ENCODE measurements around the gene FBXO42. TPM values are rescaled to one million over a fixed set of nuclear protein-coding genes. Genes with fewer than 3 reads are reported as not detected.

FBXO42 gene
- polyA plus RNA-seq, 3 donors: 11.6 to 18.4 (median 16.9) TPM

GRCh38 chr1:16275591-16275990, 76.7 kb downstream of the FBXO42 start:
- Mint-ChIP-seq H3K36me3 (peaks cover 32 to 46% of the 10 kb centered on the region in 2 donors), H3K4me1 (peaks cover 16% of the 10 kb centered on the region), H3K27me3 (ENCODE audit: low read depth in 3 of 3) (no peaks in the 10 kb centered on the region), H3K9me3 (no peaks in the 10 kb centered on the region), H3K4me3 (no peak overlapping the region), H3K27ac (peak overlapping the region in 1 of 7 donors; percentile 75)
- Histone ChIP-seq H3K4me1 (ENCODE audit: control insufficient read depth in 1 of 2, insufficient read depth in 2 of 2, low read length in 2 of 2) (peaks cover 2 to 9% of the 10 kb centered on the region in 2 donors), H3K9ac (ENCODE audit: insufficient read depth, low read length, poor library complexity, severe bottlenecking) (no peak overlapping the region), H3K27me3 (ENCODE audit: control insufficient read depth in 2 of 2, insufficient read depth in 2 of 2, low read length in 2 of 2) (no peaks in the 10 kb centered on the region), H3K4me2 (replicated peaks; ENCODE audit: extremely low read depth, low read length, poor library complexity, severe bottlenecking) (no peak overlapping the region), H3K79me2 (ENCODE audit: insufficient read depth, low read length) (peaks cover 17% of the 10 kb centered on the region), H3K27ac (ENCODE audit: low read depth in 1 of 2, low read length in 2 of 2) (no peak overlapping the region), H3K9me3 (replicated peaks in 1 of 2; ENCODE audit: control insufficient read depth in 1 of 2, insufficient read depth in 1 of 2, low read length in 2 of 2) (no peaks in the 10 kb centered on the region), H2AFZ (ENCODE audit: insufficient read depth, low read depth, low read length, poor library complexity, severe bottlenecking) (no peak overlapping the region), H4K20me1 (ENCODE audit: insufficient read depth, low read length) (peaks cover 96% of the 10 kb centered on the region), H3K36me3 (replicated peaks in 1 of 2; ENCODE audit: control insufficient read depth in 1 of 2, insufficient read depth in 2 of 2, low read length in 2 of 2) (peaks cover 5 to 58% of the 10 kb centered on the region in 2 donors), H3K4me3 (replicated peaks in 1 of 3; ENCODE audit: low read depth in 2 of 3, low read length in 3 of 3) (no peak overlapping the region)
- WGBS (ENCODE audit: insufficient coverage): 94% methylated on average over 5 of the region's 7 CpGs
- DNase-seq: no peak
- intact Hi-C loops (cut with micrococcal nuclease): no loop called here
- TF ChIP-seq CTCF (IDR thresholded peaks at IDR 0.05): no peak

- no peak overlapping the region for H3K4me2 ChIP-seq (replicated peaks; ENCODE audit: extremely low read depth, low read length, poor library complexity, severe bottlenecking)
Observed at GRCh38 chr1:16267690-16268180, 84.5 kb downstream of the FBXO42 start.

More at GRCh38 chr1:16267690-16268180, 84.5 kb downstream of the FBXO42 start:
- no peak for DNase-seq
- Histone ChIP-seq H3K36me3 (replicated peaks in 1 of 2; ENCODE audit: control insufficient read depth in 1 of 2, insufficient read depth in 2 of 2, low read length in 2 of 2) (peaks cover 5 to 41% of the 10 kb centered on the region in 2 donors), H3K4me1 (ENCODE audit: control insufficient read depth in 1 of 2, insufficient read depth in 2 of 2, low read length in 2 of 2) (no peaks in the 10 kb centered on the region), H2AFZ (ENCODE audit: insufficient read depth, low read depth, low read length, poor library complexity, severe bottlenecking) (no peak overlapping the region), H3K79me2 (ENCODE audit: insufficient read depth, low read length) (peaks cover 7% of the 10 kb centered on the region), H3K27me3 (ENCODE audit: control insufficient read depth in 2 of 2, insufficient read depth in 2 of 2, low read length in 2 of 2) (no peaks in the 10 kb centered on the region), H3K9me3 (replicated peaks in 1 of 2; ENCODE audit: control insufficient read depth in 1 of 2, insufficient read depth in 1 of 2, low read length in 2 of 2) (no peaks in the 10 kb centered on the region), H3K4me3 (replicated peaks in 1 of 3; ENCODE audit: low read depth in 2 of 3, low read length in 3 of 3) (no peak overlapping the region), H3K27ac (ENCODE audit: low read depth in 1 of 2, low read length in 2 of 2) (no peak overlapping the region), H3K9ac (ENCODE audit: insufficient read depth, low read length, poor library complexity, severe bottlenecking) (no peak overlapping the region), H4K20me1 (ENCODE audit: insufficient read depth, low read length) (peaks cover 95% of the 10 kb centered on the region)
- no peak for TF ChIP-seq CTCF (IDR thresholded peaks at IDR 0.05)
- Mint-ChIP-seq H3K36me3 (peaks cover 21 to 37% of the 10 kb centered on the region in 2 donors), H3K9me3 (no peaks in the 10 kb centered on the region), H3K27me3 (ENCODE audit: low read depth in 3 of 3) (no peaks in the 10 kb centered on the region), H3K4me1 (peaks cover 4% of the 10 kb centered on the region), H3K27ac (no peak overlapping the region), H3K4me3 (no peak overlapping the region)
- intact Hi-C loops (cut with micrococcal nuclease): no loop called here

Data from CD14-positive monocyte (primary cell).